Ascending aorta (tissue), 2 donors: ENCODE data around the gene RABGEF1. TPM values are rescaled to one million over a fixed set of nuclear protein-coding genes. Genes with fewer than 3 reads are reported as not detected.
"Not testable (repeated sequence)": the region's sequence is repeated elsewhere in the genome, so short reads cannot be mapped to it uniquely, and the experiment has no call there.

Experiments
- DNase-seq, 2 donors: peaks; one replicate each; pipeline ENCODE4 v3.0.0-alpha.2; 2019; ENCODE audit warnings: low spot score in 2 of 2
- H3K27ac ChIP-seq, 2 donors: fragments of 200-600 bp; sonication (generic); one replicate each; pipeline ENCODE4 v1.5.1; 2016 to 2017; ENCODE audit warnings: mild to moderate bottlenecking in 1 of 2
- H3K27me3 ChIP-seq: fragments of 200-600 bp; sonication (generic); one replicate; pipeline ENCODE4 v1.5.1; 2017
- H3K36me3 ChIP-seq, 2 donors: fragments of 200-600 bp; sonication (generic); one replicate each; pipeline ENCODE4 v1.5.1; 2016
- H3K4me1 ChIP-seq, 2 donors: fragments of 200-600 bp; sonication (generic); one replicate each; pipeline ENCODE4 v1.5.1; 2016 to 2017; ENCODE audit warnings: mild to moderate bottlenecking in 1 of 2
- H3K4me3 ChIP-seq, 2 donors: fragments of 200-600 bp; sonication (generic); one replicate each; pipeline ENCODE4 v1.5.1; 2016 to 2017; ENCODE audit warnings: mild to moderate bottlenecking in 1 of 2
- H3K9me3 ChIP-seq, 2 donors: fragments of 200-600 bp; sonication (generic); one replicate each; pipeline ENCODE4 v1.5.1; 2016
- intact Hi-C: fragments of 100-400 bp; cut with DNase I; formaldehyde crosslinking; loops from one replicate; pipeline ENCODE4 v1.15.1; 2023
- total RNA-seq: library from RNA; depleted of rRNA; stranded (reverse); fragments of >200 nt; gene quantifications from one replicate; pipeline ENCODE4 v1.1.0, GENCODE V29; 2016
- TF ChIP-seq, protein P1 (sequence below), 3 experiments: fragments of 200-600 bp in 2 of 3; fragments of 450-650 bp in 1 of 3; sonication (generic) in 2 of 3; IDR thresholded peaks; one replicate each; pipeline ENCODE4 v1.5.1; 2016 to 2019; ENCODE audit warnings: antibody characterized with exemption in 3 of 3, mild to moderate bottlenecking in 1 of 3, moderate library complexity in 1 of 3

The RABGEF1 gene
- total RNA-seq, 1 donor from 2014 or later, result 31.6 TPM

DNA sequence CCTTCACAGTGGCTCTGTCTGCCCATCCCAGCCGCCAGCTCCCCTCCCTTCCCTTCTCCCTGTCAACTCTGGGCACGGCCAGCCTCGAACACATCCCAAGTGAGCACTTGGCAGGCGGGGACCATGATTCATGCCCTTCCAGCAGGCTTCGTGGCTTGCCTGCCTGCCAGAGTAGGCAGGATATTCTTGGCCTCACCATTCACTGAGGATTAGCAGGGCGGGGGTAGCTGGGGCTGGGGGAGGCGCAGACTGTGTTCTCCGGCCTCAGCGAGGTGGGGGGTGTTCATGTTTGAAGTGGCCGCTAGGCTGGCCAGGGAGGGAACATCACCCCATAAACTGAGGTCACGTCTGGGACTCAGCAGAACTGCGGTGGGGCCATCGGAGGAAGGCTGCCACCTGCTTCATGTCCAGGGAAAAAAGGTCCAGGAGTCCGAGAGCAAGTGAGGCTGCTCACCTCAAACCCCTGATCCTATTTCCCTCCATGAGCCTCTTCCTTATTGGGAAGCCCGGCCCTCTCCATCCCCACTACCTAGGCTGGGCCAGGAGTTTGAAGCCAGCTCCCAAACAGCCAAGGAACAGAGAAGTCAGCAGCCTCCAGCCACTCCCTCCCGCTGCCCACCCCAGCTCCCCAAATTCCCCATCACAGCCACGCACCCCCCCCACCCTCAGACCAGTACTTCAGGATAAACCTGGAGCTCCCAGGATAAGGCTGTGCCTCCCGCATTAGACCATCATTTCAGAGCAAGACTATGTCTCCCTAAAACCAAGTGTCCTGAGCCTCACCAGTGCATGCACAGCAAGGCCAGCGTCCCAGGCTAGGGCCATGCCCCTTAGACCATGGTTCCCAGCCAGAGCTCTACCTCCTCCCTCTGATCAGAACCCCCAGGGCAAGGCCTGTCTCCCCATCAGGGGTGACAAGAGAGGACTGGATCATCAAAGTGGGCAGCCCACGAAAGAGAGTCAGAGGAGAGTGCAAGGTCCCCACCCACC lies 42.8 kb upstream of the RABGEF1 start:
- DNase-seq, result peak in 1 of 2 donors; percentile 83
- Histone ChIP-seq H3K4me3 (peak overlapping the region in 1 of 2 donors; percentile 11), H3K27me3 (no peaks in the 10 kb centered on the region), H3K36me3 (peaks cover 0 to 2% of the 10 kb centered on the region in 2 donors), H3K9me3 (no peaks in the 10 kb centered on the region), H3K27ac (peak overlapping the region; percentile 76 to 77), H3K4me1 (peaks cover 6 to 17% of the 10 kb centered on the region in 2 donors)
- TF ChIP-seq, protein P1, sequence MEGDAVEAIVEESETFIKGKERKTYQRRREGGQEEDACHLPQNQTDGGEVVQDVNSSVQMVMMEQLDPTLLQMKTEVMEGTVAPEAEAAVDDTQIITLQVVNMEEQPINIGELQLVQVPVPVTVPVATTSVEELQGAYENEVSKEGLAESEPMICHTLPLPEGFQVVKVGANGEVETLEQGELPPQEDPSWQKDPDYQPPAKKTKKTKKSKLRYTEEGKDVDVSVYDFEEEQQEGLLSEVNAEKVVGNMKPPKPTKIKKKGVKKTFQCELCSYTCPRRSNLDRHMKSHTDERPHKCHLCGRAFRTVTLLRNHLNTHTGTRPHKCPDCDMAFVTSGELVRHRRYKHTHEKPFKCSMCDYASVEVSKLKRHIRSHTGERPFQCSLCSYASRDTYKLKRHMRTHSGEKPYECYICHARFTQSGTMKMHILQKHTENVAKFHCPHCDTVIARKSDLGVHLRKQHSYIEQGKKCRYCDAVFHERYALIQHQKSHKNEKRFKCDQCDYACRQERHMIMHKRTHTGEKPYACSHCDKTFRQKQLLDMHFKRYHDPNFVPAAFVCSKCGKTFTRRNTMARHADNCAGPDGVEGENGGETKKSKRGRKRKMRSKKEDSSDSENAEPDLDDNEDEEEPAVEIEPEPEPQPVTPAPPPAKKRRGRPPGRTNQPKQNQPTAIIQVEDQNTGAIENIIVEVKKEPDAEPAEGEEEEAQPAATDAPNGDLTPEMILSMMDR (IDR thresholded peaks at IDR 0.05), result no peak
- intact Hi-C loops, result loop anchor here (5.0 kb wide), 1 partner anchor 45 kb away; the partner anchor contains the start of gene RABGEF1

DNA sequence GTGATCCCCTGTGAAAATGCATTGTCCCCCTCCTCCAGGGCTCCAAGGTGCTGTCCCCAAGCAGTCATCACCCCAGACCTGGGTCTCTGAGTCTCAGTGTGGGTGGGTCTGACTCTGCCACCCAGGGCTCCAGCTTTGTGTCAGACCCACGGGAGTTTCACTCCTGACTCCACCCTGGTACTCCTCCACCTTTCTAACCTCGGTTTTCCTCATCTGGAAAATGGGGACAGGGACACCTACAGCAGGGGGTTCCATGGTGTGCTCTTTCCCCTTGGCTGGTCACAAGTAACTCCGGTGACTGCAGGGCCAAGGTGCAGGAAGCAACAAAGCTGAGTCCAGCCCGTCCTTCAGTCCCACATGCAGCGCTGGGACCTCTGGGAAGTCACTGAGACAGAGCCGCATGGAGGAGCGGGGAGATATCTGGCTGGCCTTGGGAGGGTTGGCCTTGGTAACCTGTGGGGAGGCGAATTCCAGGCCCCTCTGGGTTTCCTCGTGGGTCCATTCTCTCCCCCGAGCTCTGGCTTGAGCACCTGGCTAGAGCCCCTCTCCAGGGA lies 41.8 kb upstream of the RABGEF1 start:
- H3K9me3 ChIP-seq, result no peaks in the 10 kb centered on the region
- peaks cover 6 to 17% of the 10 kb centered on the region in 2 donors for H3K4me1 ChIP-seq
- H3K36me3 ChIP-seq, result no peaks in the 10 kb centered on the region
- H3K27ac ChIP-seq, result peak overlapping the region; percentile 12 to 77
- H3K4me3 ChIP-seq, result no peak overlapping the region
- TF ChIP-seq, protein P1 (IDR thresholded peaks at IDR 0.05), result no peak
- no peak for DNase-seq
- intact Hi-C loops, result loop anchor here (5.0 kb wide), 1 partner anchor 44 kb away; the partner anchor contains the start of gene RABGEF1
- H3K27me3 ChIP-seq, result no peaks in the 10 kb centered on the region

DNA sequence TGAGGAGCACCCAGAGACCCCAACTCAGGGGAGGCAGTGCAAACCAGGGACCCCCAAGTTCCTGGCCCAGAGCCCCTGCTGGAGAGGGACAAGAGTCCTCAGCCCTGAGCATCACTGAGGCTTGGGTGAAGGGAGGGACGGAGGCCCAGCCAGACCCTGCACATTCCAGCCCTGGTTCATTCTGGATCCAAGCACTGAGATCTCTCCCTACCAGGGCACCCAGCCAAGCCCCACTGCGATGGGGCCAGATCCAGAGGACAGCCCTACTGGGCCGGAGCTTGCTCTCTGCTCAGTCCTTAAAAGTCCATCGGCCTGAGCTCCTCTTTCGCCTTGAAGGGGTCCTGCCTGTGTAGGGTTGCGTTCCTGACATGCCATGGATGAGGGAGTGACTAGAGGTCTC lies 40.5 kb upstream of the RABGEF1 start:
- Histone ChIP-seq H3K4me3 (peak overlapping the region in 1 of 2 donors; percentile 35), H3K27ac (peak overlapping the region; percentile 64 to 77), H3K36me3 (no peaks in the 10 kb centered on the region), H3K27me3 (no peaks in the 10 kb centered on the region), H3K9me3 (no peaks in the 10 kb centered on the region), H3K4me1 (peaks cover 6 to 17% of the 10 kb centered on the region in 2 donors)
- TF ChIP-seq, protein P1 (IDR thresholded peaks at IDR 0.05), result no peak
- intact Hi-C loops, result loop anchor here (5.0 kb wide), 1 partner anchor 42 kb away; the partner anchor contains the start of gene RABGEF1
- DNase-seq, result peak in 1 of 2 donors; percentile 81

DNA sequence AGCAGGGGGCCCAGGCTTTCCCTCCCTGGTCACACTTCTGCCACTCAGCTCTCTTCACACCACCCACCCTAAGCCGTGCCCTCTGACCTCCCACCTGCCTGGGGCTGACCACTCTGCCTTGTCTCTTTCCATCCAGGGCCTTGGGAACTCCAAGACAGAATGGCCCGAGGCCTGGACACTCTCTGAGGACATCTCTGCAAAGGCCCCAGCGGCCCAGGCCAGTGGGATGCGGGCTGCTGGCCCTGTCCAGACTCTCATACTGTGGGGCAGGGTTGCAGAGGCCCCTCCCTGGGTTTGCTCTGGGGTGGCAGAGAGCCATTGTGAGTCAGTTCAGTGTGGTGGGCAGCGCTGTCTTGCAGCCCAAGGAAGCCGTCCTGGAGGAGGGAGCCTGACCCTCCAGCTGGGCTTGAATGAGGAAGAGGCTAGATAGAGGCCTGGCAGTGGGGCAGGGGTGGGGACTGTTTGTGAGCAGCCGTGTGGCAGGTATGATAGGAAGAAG lies 39.9 kb upstream of the RABGEF1 start:
- DNase-seq, result no peak
- no peaks in the 10 kb centered on the region for H3K36me3 ChIP-seq
- intact Hi-C loops, result no loop called here
- H3K27ac ChIP-seq, result peak overlapping the region; percentile 64 to 77
- H3K4me3 ChIP-seq, result peak overlapping the region in 1 of 2 donors; percentile 35
- no peaks in the 10 kb centered on the region for H3K9me3 ChIP-seq
- H3K27me3 ChIP-seq, result no peaks in the 10 kb centered on the region
- TF ChIP-seq, protein P1 (IDR thresholded peaks at IDR 0.05), result no peak
- peaks cover 6 to 17% of the 10 kb centered on the region in 2 donors for H3K4me1 ChIP-seq

DNA sequence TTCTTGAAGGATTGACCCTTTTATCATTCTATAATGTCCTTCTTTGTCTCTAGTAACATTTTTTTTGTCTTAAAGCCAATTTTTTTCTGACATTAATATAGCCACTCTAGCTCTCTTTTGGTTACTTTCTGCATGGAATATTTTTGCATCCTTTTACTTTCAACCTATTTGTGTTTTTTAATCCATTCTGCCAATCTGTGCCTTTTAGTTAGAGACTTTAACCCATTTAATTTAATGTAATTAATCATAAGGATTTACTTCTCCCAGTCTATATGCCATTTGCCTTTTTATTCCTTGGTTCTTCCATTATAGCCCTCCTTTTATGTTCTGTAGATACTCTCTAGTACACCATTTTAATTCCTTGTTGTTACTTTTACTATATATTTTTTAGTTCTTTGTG lies 32.7 kb upstream of the RABGEF1 start:
- intact Hi-C loops, result no loop called here
- Histone ChIP-seq H3K4me3 (no peak overlapping the region), H3K27me3 (no peaks in the 10 kb centered on the region), H3K4me1 (no peaks in the 10 kb centered on the region), H3K9me3 (no peaks in the 10 kb centered on the region), H3K36me3 (peaks cover 11% of the 10 kb centered on the region in 2 donors), H3K27ac (no peak overlapping the region)
- TF ChIP-seq, protein P1 (IDR thresholded peaks at IDR 0.05), result no peak
- no peak for DNase-seq

DNA sequence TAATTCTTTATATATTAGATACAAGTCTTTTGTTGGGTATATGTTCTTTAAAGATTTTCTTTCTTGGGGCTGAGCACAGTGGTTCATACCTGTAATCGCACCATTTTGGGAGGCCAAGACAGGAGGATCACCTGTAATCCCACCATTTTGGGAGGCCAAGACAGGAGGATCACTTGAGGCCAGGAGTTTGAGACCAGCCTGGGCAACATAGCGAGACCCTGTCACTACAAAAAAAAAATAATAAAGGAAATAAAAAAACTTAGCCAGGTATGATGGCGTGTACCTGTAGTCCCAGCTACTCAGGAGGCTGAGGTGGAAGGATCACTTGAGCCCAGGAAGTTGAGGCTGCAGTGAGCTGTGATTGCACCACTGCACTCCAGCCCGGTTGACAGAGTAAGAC lies 29.8 kb upstream of the RABGEF1 start:
- DNase-seq, H3K9me3 ChIP-seq, H3K27ac ChIP-seq, intact Hi-C loops, H3K27me3 ChIP-seq, H3K4me1 ChIP-seq, H3K4me3 ChIP-seq: not testable (repeated sequence)
- H3K36me3 ChIP-seq, result peaks cover 21 to 30% of the 10 kb centered on the region in 2 donors
